ENCODE data around the gene ABCA13.

ABCA13 gene

GRCh38 chr7:48525736-48526732, 354.8 kb downstream of the ABCA13 start:
- no peak for DNase-seq

- no peak for DNase-seq
Observed at GRCh38 chr7:48528646-48529045, 357.4 kb downstream of the ABCA13 start.

GRCh38 chr7:48537561-48537960, 366.3 kb downstream of the ABCA13 start:
- no peak for DNase-seq

GRCh38 chr7:48540746-48541145, 369.5 kb downstream of the ABCA13 start:
- no peak for DNase-seq

GRCh38 chr7:48548667-48549066, 377.4 kb downstream of the ABCA13 start:
- DNase-seq, result no peak

- DNase-seq, result no peak
Observed at GRCh38 chr7:48551652-48552051, 380.4 kb downstream of the ABCA13 start.

- no peak for DNase-seq
Observed at GRCh38 chr7:48563334-48563733, 392.1 kb downstream of the ABCA13 start.

- DNase-seq, result no peak
Observed at GRCh38 chr7:48575516-48575915, 404.3 kb downstream of the ABCA13 start.

GRCh38 chr7:48587475-48587874, 416.2 kb downstream of the ABCA13 start:
- no peak for DNase-seq

GRCh38 chr7:48594349-48594748, 423.1 kb downstream of the ABCA13 start:
- no peak for DNase-seq

- DNase-seq, result no peak
Observed at GRCh38 chr7:48595756-48596155, 424.5 kb downstream of the ABCA13 start.

- no peak for DNase-seq
Observed at GRCh38 chr7:48610705-48611104, 439.4 kb downstream of the ABCA13 start.

- DNase-seq, result no peak
Observed at GRCh38 chr7:48611993-48612392, 440.7 kb downstream of the ABCA13 start.

GRCh38 chr7:48617508-48617907, 446.2 kb downstream of the ABCA13 start:
- no peak for DNase-seq

GRCh38 chr7:48617993-48618392, 446.7 kb downstream of the ABCA13 start:
- DNase-seq, result no peak

GRCh38 chr7:48621076-48621475, 449.8 kb downstream of the ABCA13 start:
- no peak for DNase-seq

GRCh38 chr7:48627164-48627563, 455.9 kb downstream of the ABCA13 start:
- no peak for DNase-seq

- no peak for DNase-seq
Observed at GRCh38 chr7:48628793-48629349, 457.6 kb downstream of the ABCA13 start.

- DNase-seq, result no peak
Observed at GRCh38 chr7:48634116-48634632, 462.9 kb downstream of the ABCA13 start.

GRCh38 chr7:48635796-48636195, 464.5 kb downstream of the ABCA13 start:
- no peak for DNase-seq

GRCh38 chr7:48636391-48637015, 465.2 kb downstream of the ABCA13 start:
- no peak for DNase-seq

GRCh38 chr7:48637382-48637781, 466.1 kb downstream of the ABCA13 start:
- no peak for DNase-seq

GRCh38 chr7:48638041-48638440, 466.8 kb downstream of the ABCA13 start:
- DNase-seq, result no peak

Data from fibroblast of upper back skin (primary cell).